Karpas-422 (cell line): ENCODE measurements around the gene BDKRB2. TPM values are rescaled to one million over a fixed set of nuclear protein-coding genes. Genes with fewer than 3 reads are reported as not detected.

Experiments
- DNase-seq: peaks from one replicate; pipeline ENCODE4 v3.0.0-alpha.2; 2015
- H2AFZ ChIP-seq: fragments of 200-600 bp; sonication (generic); 2 replicates; pipeline ENCODE4 v1.6.1; 2014; ENCODE audit warnings: antibody characterized with exemption, low read length, mixed read lengths
- H3K27ac ChIP-seq: fragments of 200-600 bp; sonication (generic); 2 replicates; pipeline ENCODE4 v1.5.1; 2014; ENCODE audit warnings: mild to moderate bottlenecking, low read length, moderate library complexity
- H3K27me3 ChIP-seq: fragments of 200-600 bp; sonication (generic); 2 replicates; pipeline ENCODE4 v1.6.1; 2014; ENCODE audit warnings: low read length, mixed read lengths
- H3K36me3 ChIP-seq: fragments of 200-600 bp; sonication (generic); 2 replicates; pipeline ENCODE4 v1.6.1; 2014; ENCODE audit warnings: low read length, mixed read lengths; ENCODE audit not compliant: insufficient read depth
- H3K4me1 ChIP-seq: fragments of 200-600 bp; sonication (generic); 2 replicates; pipeline ENCODE4 v1.6.1; 2014; ENCODE audit warnings: mild to moderate bottlenecking, low read length, mixed read lengths
- H3K4me2 ChIP-seq: fragments of 200-600 bp; sonication (generic); 2 replicates; pipeline ENCODE4 v1.6.1; 2014; ENCODE audit warnings: low read length, low read depth, mild to moderate bottlenecking; ENCODE audit not compliant: poor library complexity, severe bottlenecking
- H3K4me3 ChIP-seq: fragments of 200-600 bp; sonication (generic); 2 replicates; pipeline ENCODE4 v1.5.1; 2014; ENCODE audit warnings: mild to moderate bottlenecking, antibody characterized with exemption, low read length, mixed read lengths
- H3K79me2 ChIP-seq: fragments of 200-600 bp; sonication (generic); 2 replicates; pipeline ENCODE4 v1.6.1; 2014; ENCODE audit warnings: mild to moderate bottlenecking, low read length, mixed read lengths
- H3K9ac ChIP-seq: fragments of 200-600 bp; sonication (generic); 2 replicates; pipeline ENCODE4 v1.6.0; 2014; ENCODE audit warnings: low read length
- H3K9me2 ChIP-seq: fragments of 200-600 bp; sonication (generic), shearing (Covaris generic); replicated peaks from 2 replicates; pipeline ENCODE4 v1.6.0; 2014; ENCODE audit warnings: mild to moderate bottlenecking, low read length, moderate library complexity; ENCODE audit not compliant: insufficient read depth
- H3K9me3 ChIP-seq: fragments of 300-700, 200-600 bp; sonication (generic); 2 replicates; pipeline ENCODE4 v1.6.1; 2014; ENCODE audit warnings: low read length, mixed read lengths
- H4K20me1 ChIP-seq: fragments of 200-600 bp; sonication (generic); 2 replicates; pipeline ENCODE4 v1.6.1; 2014; ENCODE audit warnings: mild to moderate bottlenecking, antibody characterized with exemption, low read length, low read depth; ENCODE audit not compliant: insufficient read depth
- total RNA-seq: library from RNA; depleted of rRNA; stranded (reverse); fragments of >200 nt; shearing (Covaris generic); gene quantifications from 2 replicates; pipeline ENCODE4 v1.2.3, GENCODE V29; 2014; ENCODE audit warnings: low replicate concordance

The BDKRB2 gene
- total RNA-seq, 1 experiment from 2014 or later = not detected

- H3K79me2 ChIP-seq = no peaks in the 10 kb centered on the region
- no peaks in the 10 kb centered on the region for H3K4me1 ChIP-seq
- DNase-seq = no peak
- H3K36me3 ChIP-seq = no peaks in the 10 kb centered on the region
- no peaks in the 10 kb centered on the region for H3K9me2 ChIP-seq
- H3K9me3 ChIP-seq = peaks cover 5% of the 10 kb centered on the region; the same call in 1 of the 2 replicates
- H3K27me3 ChIP-seq = no peaks in the 10 kb centered on the region; the same call in 1 of the 2 replicates
- H3K27ac ChIP-seq = no peak overlapping the region
- no peak overlapping the region for H2AFZ ChIP-seq
- no peak overlapping the region for H3K4me2 ChIP-seq
- no peak overlapping the region for H3K9ac ChIP-seq
- H4K20me1 ChIP-seq = no peaks in the 10 kb centered on the region; the same call in 1 of the 2 replicates
- H3K4me3 ChIP-seq = no peak overlapping the region
Observed at GRCh38 chr14:96267336-96267735, 62.7 kb downstream of the BDKRB2 start.

GRCh38 chr14:96267916-96268315 is 63.3 kb downstream of the BDKRB2 start:
- H3K27me3 ChIP-seq = no peaks in the 10 kb centered on the region; the same call in 1 of the 2 replicates
- no peaks in the 10 kb centered on the region for H3K9me2 ChIP-seq
- H3K9ac ChIP-seq = no peak overlapping the region
- peaks cover 5% of the 10 kb centered on the region; the same call in 1 of the 2 replicates for H3K9me3 ChIP-seq
- H2AFZ ChIP-seq = no peak overlapping the region
- H3K4me2 ChIP-seq = no peak overlapping the region
- DNase-seq = no peak
- H3K36me3 ChIP-seq = no peaks in the 10 kb centered on the region
- no peaks in the 10 kb centered on the region; the same call in 1 of the 2 replicates for H4K20me1 ChIP-seq
- no peak overlapping the region for H3K4me3 ChIP-seq
- no peak overlapping the region for H3K27ac ChIP-seq
- H3K4me1 ChIP-seq = no peaks in the 10 kb centered on the region
- no peaks in the 10 kb centered on the region for H3K79me2 ChIP-seq

GRCh38 chr14:96268431-96269358 is 64.1 kb downstream of the BDKRB2 start:
- Histone ChIP-seq H3K4me1 (no peaks in the 10 kb centered on the region), H3K9me2 (no peaks in the 10 kb centered on the region), H3K79me2 (no peaks in the 10 kb centered on the region), H2AFZ (no peak overlapping the region), H3K9ac (no peak overlapping the region), H4K20me1 (no peaks in the 10 kb centered on the region; the same call in 1 of the 2 replicates), H3K4me3 (no peak overlapping the region), H3K36me3 (no peaks in the 10 kb centered on the region), H3K27me3 (no peaks in the 10 kb centered on the region; the same call in 1 of the 2 replicates), H3K27ac (no peak overlapping the region), H3K4me2 (no peak overlapping the region), H3K9me3 (peaks cover 5% of the 10 kb centered on the region; the same call in 1 of the 2 replicates)
- DNase-seq = no peak

- Histone ChIP-seq H4K20me1 (no peaks in the 10 kb centered on the region; the same call in 1 of the 2 replicates), H3K79me2 (no peaks in the 10 kb centered on the region), H3K36me3 (no peaks in the 10 kb centered on the region), H2AFZ (no peak overlapping the region), H3K9ac (no peak overlapping the region), H3K4me2 (no peak overlapping the region), H3K27ac (no peak overlapping the region), H3K27me3 (no peaks in the 10 kb centered on the region; the same call in 1 of the 2 replicates), H3K9me2 (no peaks in the 10 kb centered on the region), H3K4me1 (no peaks in the 10 kb centered on the region), H3K9me3 (peaks cover 5% of the 10 kb centered on the region; the same call in 1 of the 2 replicates), H3K4me3 (no peak overlapping the region)
- no peak for DNase-seq
Observed at GRCh38 chr14:96269359-96269710, 64.7 kb downstream of the BDKRB2 start.

GRCh38 chr14:96270565-96271420 is 66.2 kb downstream of the BDKRB2 start:
- Histone ChIP-seq H3K4me2 (no peak overlapping the region), H3K4me3 (no peak overlapping the region), H3K4me1 (no peaks in the 10 kb centered on the region), H3K27me3 (no peaks in the 10 kb centered on the region; the same call in 1 of the 2 replicates), H3K9me3 (peaks cover 5% of the 10 kb centered on the region; the same call in 1 of the 2 replicates), H3K9ac (no peak overlapping the region), H4K20me1 (no peaks in the 10 kb centered on the region; the same call in 1 of the 2 replicates), H3K79me2 (no peaks in the 10 kb centered on the region), H3K9me2 (no peaks in the 10 kb centered on the region), H3K36me3 (no peaks in the 10 kb centered on the region), H2AFZ (no peak overlapping the region), H3K27ac (no peak overlapping the region)
- DNase-seq = no peak

GRCh38 chr14:96271421-96271762 is 66.8 kb downstream of the BDKRB2 start:
- DNase-seq = no peak
- Histone ChIP-seq H3K4me2 (no peak overlapping the region), H4K20me1 (no peaks in the 10 kb centered on the region; the same call in 1 of the 2 replicates), H2AFZ (no peak overlapping the region), H3K27ac (no peak overlapping the region), H3K9me3 (peaks cover 5% of the 10 kb centered on the region; the same call in 1 of the 2 replicates), H3K9ac (no peak overlapping the region), H3K9me2 (no peaks in the 10 kb centered on the region), H3K4me1 (no peaks in the 10 kb centered on the region), H3K27me3 (no peaks in the 10 kb centered on the region; the same call in 1 of the 2 replicates), H3K4me3 (no peak overlapping the region), H3K79me2 (no peaks in the 10 kb centered on the region), H3K36me3 (no peaks in the 10 kb centered on the region)

GRCh38 chr14:96272777-96273473 is 68.3 kb downstream of the BDKRB2 start:
- Histone ChIP-seq H3K27ac (no peak overlapping the region), H3K9me2 (no peaks in the 10 kb centered on the region), H3K79me2 (no peaks in the 10 kb centered on the region), H3K4me1 (no peaks in the 10 kb centered on the region), H3K27me3 (no peaks in the 10 kb centered on the region; the same call in 1 of the 2 replicates), H2AFZ (no peak overlapping the region), H3K36me3 (no peaks in the 10 kb centered on the region), H3K9ac (no peak overlapping the region), H4K20me1 (no peaks in the 10 kb centered on the region; the same call in 1 of the 2 replicates), H3K9me3 (peaks cover 6% of the 10 kb centered on the region), H3K4me2 (no peak overlapping the region), H3K4me3 (no peak overlapping the region)
- DNase-seq = no peak
